ENCODE measurements around the gene MPDZ.

Gene MPDZ

GRCh38 chr9:13174906-13175639 is 104.4 kb downstream of the MPDZ start:
- no peak for DNase-seq

- no peak for DNase-seq
Observed at GRCh38 chr9:13173553-13173952, 105.9 kb downstream of the MPDZ start.

- no peak for DNase-seq
Observed at GRCh38 chr9:13171261-13171660, 108.2 kb downstream of the MPDZ start.

GRCh38 chr9:13166996-13167395 is 112.5 kb downstream of the MPDZ start:
- DNase-seq: no peak

- DNase-seq: no peak
Observed at GRCh38 chr9:13165956-13166355, 113.5 kb downstream of the MPDZ start.

- DNase-seq: no peak
Observed at GRCh38 chr9:13165236-13165945, 114.1 kb downstream of the MPDZ start.

- DNase-seq: no peak
Observed at GRCh38 chr9:13163946-13164345, 115.5 kb downstream of the MPDZ start.

- DNase-seq: no peak
Observed at GRCh38 chr9:13163287-13163686, 116.2 kb downstream of the MPDZ start.

GRCh38 chr9:13160051-13160450 is 119.4 kb downstream of the MPDZ start:
- no peak for DNase-seq

- no peak for DNase-seq
Observed at GRCh38 chr9:13158986-13159385, 120.5 kb downstream of the MPDZ start.

- no peak for DNase-seq
Observed at GRCh38 chr9:13151489-13151888, 128.0 kb downstream of the MPDZ start.

- no peak for DNase-seq
Observed at GRCh38 chr9:13149454-13149853, 130.0 kb downstream of the MPDZ start.

- no peak for DNase-seq
Observed at GRCh38 chr9:13146840-13147239, 132.7 kb downstream of the MPDZ start.

GRCh38 chr9:13145340-13145739 is 134.2 kb downstream of the MPDZ start:
- no peak for DNase-seq

GRCh38 chr9:13144166-13144775 is 135.2 kb downstream of the MPDZ start:
- no peak for DNase-seq

- no peak for DNase-seq
Observed at GRCh38 chr9:13143281-13143680, 136.2 kb downstream of the MPDZ start.

- DNase-seq: no peak
Observed at GRCh38 chr9:13142776-13143175, 136.7 kb downstream of the MPDZ start.

- no peak for DNase-seq
Observed at GRCh38 chr9:13141629-13142028, 137.9 kb downstream of the MPDZ start.

GRCh38 chr9:13140843-13141592 is 138.5 kb downstream of the MPDZ start:
- DNase-seq: no peak

- no peak for DNase-seq
Observed at GRCh38 chr9:13139641-13140171, 139.8 kb downstream of the MPDZ start.

- no peak for DNase-seq
Observed at GRCh38 chr9:13137426-13137825, 142.1 kb downstream of the MPDZ start.

- no peak for DNase-seq
Observed at GRCh38 chr9:13131991-13132390, 147.5 kb downstream of the MPDZ start.

- DNase-seq: no peak
Observed at GRCh38 chr9:13131416-13131815, 148.1 kb downstream of the MPDZ start.
